ENCODE measurements around the gene CNTLN.

Gene CNTLN

DNA sequence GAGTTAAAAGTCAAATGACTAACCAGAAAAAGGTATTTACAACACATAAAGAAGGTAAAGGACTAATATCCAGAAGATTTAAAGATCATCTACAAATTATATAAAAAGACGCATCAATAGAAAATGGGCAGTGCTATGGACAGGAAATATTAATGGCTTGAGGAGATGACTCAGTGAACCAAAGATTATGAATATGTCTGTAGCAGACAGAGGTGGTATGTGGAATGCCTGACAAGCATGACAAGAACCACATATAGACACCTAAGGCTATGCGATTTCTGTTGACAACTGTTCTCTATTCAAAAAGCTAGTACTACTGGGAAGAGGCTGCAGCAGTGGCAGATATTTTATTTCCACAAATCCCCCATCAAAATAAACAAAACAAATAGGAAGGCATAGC, 267.0 kb downstream of the CNTLN start:
- no peaks in the 10 kb centered on the region for H3K36me3 ChIP-seq (ENCODE audit: control insufficient read depth, insufficient read depth, low read length)
- TF ChIP-seq, protein P1, sequence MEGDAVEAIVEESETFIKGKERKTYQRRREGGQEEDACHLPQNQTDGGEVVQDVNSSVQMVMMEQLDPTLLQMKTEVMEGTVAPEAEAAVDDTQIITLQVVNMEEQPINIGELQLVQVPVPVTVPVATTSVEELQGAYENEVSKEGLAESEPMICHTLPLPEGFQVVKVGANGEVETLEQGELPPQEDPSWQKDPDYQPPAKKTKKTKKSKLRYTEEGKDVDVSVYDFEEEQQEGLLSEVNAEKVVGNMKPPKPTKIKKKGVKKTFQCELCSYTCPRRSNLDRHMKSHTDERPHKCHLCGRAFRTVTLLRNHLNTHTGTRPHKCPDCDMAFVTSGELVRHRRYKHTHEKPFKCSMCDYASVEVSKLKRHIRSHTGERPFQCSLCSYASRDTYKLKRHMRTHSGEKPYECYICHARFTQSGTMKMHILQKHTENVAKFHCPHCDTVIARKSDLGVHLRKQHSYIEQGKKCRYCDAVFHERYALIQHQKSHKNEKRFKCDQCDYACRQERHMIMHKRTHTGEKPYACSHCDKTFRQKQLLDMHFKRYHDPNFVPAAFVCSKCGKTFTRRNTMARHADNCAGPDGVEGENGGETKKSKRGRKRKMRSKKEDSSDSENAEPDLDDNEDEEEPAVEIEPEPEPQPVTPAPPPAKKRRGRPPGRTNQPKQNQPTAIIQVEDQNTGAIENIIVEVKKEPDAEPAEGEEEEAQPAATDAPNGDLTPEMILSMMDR (IDR thresholded peaks at IDR 0.05; ENCODE audit: insufficient read depth, low read length, poor library complexity, severe bottlenecking): no peak
- H3K27me3 ChIP-seq (replicated peaks; ENCODE audit: control insufficient read depth, insufficient read depth, low read length): no peaks in the 10 kb centered on the region
- no peak for DNase-seq (ENCODE audit: extremely low read depth, insufficient read length)
- H3K4me3 ChIP-seq (replicated peaks; ENCODE audit: low read depth, low read length): no peak overlapping the region

DNA sequence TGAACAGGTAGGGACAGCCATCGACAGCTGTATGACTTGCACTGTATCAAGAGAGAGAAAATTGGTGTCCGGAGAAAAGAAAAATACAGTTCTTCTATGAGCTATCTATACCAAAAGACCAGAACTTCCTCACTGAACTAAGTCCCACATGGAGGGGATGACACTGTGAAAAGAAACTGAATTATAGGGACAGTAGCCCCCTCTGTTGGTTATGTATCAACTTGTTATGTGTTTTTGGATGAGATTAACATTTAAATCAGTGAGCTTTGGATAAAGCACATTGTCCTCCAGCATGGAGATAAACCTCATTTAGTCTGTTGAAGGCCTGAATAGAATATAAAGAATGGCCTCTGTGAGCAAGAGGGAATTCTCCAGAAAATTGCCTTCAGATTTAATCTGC, 267.5 kb downstream of the CNTLN start:
- Histone ChIP-seq H3K36me3 (ENCODE audit: control insufficient read depth, insufficient read depth, low read length) (no peaks in the 10 kb centered on the region), H3K27me3 (replicated peaks; ENCODE audit: control insufficient read depth, insufficient read depth, low read length) (no peaks in the 10 kb centered on the region), H3K4me3 (replicated peaks; ENCODE audit: low read depth, low read length) (no peak overlapping the region)
- TF ChIP-seq, protein P1 (IDR thresholded peaks at IDR 0.05; ENCODE audit: insufficient read depth, low read length, poor library complexity, severe bottlenecking): no peak
- no peak for DNase-seq (ENCODE audit: extremely low read depth, insufficient read length)

DNA sequence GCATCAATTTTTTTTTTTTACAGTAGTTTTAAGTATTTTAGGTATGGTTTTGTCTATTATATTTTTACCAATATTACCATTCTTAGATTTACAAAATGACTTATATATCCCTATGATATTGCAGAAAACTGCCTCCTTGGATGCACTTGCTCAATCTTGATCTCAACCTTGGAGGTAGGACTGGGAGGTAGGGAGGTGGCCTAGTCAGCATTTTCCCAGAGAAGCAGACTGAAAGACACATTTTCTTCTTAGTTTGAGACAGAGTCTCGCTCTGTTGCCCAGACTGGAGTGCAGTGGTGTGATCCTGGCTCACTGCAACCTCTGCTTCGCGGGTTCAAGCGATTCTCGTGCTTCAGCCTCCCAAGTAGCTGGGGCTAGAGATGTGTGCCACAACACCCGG, 268.7 kb downstream of the CNTLN start:
- TF ChIP-seq, protein P1 (IDR thresholded peaks at IDR 0.05; ENCODE audit: insufficient read depth, low read length, poor library complexity, severe bottlenecking): no peak
- no peaks in the 10 kb centered on the region for H3K27me3 ChIP-seq (replicated peaks; ENCODE audit: control insufficient read depth, insufficient read depth, low read length)
- H3K4me3 ChIP-seq (replicated peaks; ENCODE audit: low read depth, low read length): no peak overlapping the region
- H3K36me3 ChIP-seq (ENCODE audit: control insufficient read depth, insufficient read depth, low read length): no peaks in the 10 kb centered on the region
- DNase-seq (ENCODE audit: extremely low read depth, insufficient read length): no peak

DNA sequence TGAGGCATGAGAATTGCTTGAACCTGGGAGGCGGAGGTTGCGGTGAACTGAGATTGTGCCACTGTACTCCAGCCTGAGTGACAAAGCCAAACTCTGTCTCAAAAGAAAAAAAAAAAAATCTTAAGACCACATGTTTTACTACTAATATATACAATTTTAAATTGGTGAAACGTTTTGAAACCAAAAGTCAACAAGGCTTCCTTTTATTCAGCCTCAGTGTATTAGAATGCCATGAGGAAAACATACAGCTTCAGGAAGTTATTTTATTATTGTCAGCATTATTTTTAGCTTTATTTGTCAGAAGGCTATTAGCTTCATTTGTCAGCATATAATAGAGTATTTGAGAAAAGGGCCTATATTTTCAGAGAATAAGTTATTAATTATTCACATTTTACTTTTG, 280.1 kb downstream of the CNTLN start:
- no peaks in the 10 kb centered on the region for H3K36me3 ChIP-seq (ENCODE audit: control insufficient read depth, insufficient read depth, low read length)
- no peak for DNase-seq (ENCODE audit: extremely low read depth, insufficient read length)
- TF ChIP-seq, protein P1 (IDR thresholded peaks at IDR 0.05; ENCODE audit: insufficient read depth, low read length, poor library complexity, severe bottlenecking): no peak
- H3K4me3 ChIP-seq (replicated peaks; ENCODE audit: low read depth, low read length): no peak overlapping the region
- H3K27me3 ChIP-seq (replicated peaks; ENCODE audit: control insufficient read depth, insufficient read depth, low read length): no peaks in the 10 kb centered on the region

DNA sequence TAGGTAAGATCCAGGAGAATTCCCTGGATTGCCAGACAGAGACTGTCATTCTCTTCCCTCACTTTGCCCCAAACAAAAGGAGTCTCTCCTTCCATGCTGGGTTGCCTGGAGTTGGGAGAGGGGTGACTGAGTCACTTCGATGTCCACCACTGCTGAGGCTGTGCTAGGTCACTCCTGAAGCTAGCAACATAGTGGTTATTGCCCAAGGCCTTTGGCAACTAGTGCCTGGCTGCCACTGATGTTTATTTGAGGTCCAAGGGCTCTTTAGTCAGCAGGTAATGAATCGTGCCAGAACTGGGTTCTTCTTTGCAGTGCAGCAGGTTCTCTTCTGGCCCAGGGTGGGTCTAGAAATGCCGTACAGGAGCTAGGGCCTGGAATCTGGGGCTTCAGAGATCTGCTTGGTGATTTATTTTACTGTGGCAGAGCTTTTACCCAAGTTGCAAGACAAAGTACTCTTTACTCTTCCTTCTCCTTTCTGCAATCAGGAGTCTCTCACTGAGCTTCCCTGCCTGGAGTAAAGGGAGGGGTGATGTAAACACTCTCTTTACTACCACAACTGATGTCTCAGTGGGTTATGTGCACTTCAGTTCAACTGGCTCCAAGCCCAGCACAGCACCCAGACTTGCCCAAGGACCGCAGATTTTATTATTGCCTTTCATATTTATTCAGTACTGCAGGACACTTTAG, 288.3 kb downstream of the CNTLN start:
- Histone ChIP-seq H3K4me3 (replicated peaks; ENCODE audit: low read depth, low read length) (no peak overlapping the region), H3K36me3 (ENCODE audit: control insufficient read depth, insufficient read depth, low read length) (no peaks in the 10 kb centered on the region), H3K27me3 (replicated peaks; ENCODE audit: control insufficient read depth, insufficient read depth, low read length) (no peaks in the 10 kb centered on the region)
- TF ChIP-seq, protein P1 (IDR thresholded peaks at IDR 0.05; ENCODE audit: insufficient read depth, low read length, poor library complexity, severe bottlenecking): no peak
- no peak for DNase-seq (ENCODE audit: extremely low read depth, insufficient read length)

DNA sequence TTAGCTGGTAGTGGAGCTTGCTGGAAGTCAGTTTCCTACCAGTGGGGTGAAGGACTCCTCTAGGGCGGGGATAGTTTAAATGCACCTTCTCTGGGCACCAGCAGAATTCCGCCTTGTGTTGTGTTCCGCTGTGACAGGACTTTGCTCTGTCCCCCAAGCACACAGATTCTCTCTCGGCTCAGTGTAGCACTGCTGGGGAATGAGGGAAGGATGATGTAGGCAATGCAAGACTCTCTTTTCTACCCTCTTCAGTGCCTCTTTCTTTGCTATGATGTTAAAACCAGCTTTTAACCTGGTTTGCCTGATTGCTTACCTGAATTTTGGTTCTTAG, 288.8 kb downstream of the CNTLN start:
- no peaks in the 10 kb centered on the region for H3K36me3 ChIP-seq (ENCODE audit: control insufficient read depth, insufficient read depth, low read length)
- no peak for DNase-seq (ENCODE audit: extremely low read depth, insufficient read length)
- TF ChIP-seq, protein P1 (IDR thresholded peaks at IDR 0.05; ENCODE audit: insufficient read depth, low read length, poor library complexity, severe bottlenecking): no peak
- H3K27me3 ChIP-seq (replicated peaks; ENCODE audit: control insufficient read depth, insufficient read depth, low read length): no peaks in the 10 kb centered on the region
- no peak overlapping the region for H3K4me3 ChIP-seq (replicated peaks; ENCODE audit: low read depth, low read length)

Data from GM06990 (cell line).